Mucosa of descending colon (tissue), 3 donors: ENCODE data around the gene TDRD12. TPM values are rescaled to one million over a fixed set of nuclear protein-coding genes. Genes with fewer than 3 reads are reported as not detected.
A peak's percentile ranks its signal among the peaks of the same experiment; 100 is the strongest.

Experiments used
- ATAC-seq: fragments of 200-7000 bp; cut with Tn5 transposase; one replicate; pipeline ENCODE4 v1.9.1; 2020; ENCODE audit warnings: mild to moderate bottlenecking, moderate library complexity
- DNase-seq, 3 donors: peaks; one replicate each; pipeline ENCODE4 v3.0.0-alpha.2; 2020
- H3K36me3 ChIP-seq: fragments of 200-600 bp; one replicate; pipeline ENCODE4 v1.8.0; 2021; ENCODE audit warnings: low read depth, mild to moderate bottlenecking
- H3K4me1 ChIP-seq: fragments of 200-600 bp; one replicate; pipeline ENCODE4 v1.8.0; 2021; ENCODE audit warnings: low read depth, mild to moderate bottlenecking
- H3K4me3 ChIP-seq: fragments of 200-600 bp; one replicate; pipeline ENCODE4 v1.8.0; 2021; ENCODE audit warnings: mild to moderate bottlenecking
- H3K9me3 ChIP-seq: fragments of 200-600 bp; one replicate; pipeline ENCODE4 v1.8.0; 2021; ENCODE audit warnings: mild to moderate bottlenecking
- intact Hi-C, 2 donors: fragments of 100-400 bp; cut with DNase I in 1 of 2; cut with micrococcal nuclease in 1 of 2; formaldehyde crosslinking; loops; one replicate each; pipeline versions ENCODE4 v1.11.0 to v1.11.1; 2022; cut with DNase I, micrococcal nuclease
- total RNA-seq, 3 donors: library from RNA; stranded (reverse); fragmentation: NEBNext Ultra II Directional in 2 of 3; extraction: Animal tissue kit (Norgen Biotek cat#: 25700) in 2 of 3; gene quantifications; one replicate each; pipeline versions ENCODE4 v1.2.1 to v1.2.4, GENCODE V29; 2021 to 2023
- TF ChIP-seq, protein P1 (sequence below): fragments of 200-600 bp; IDR thresholded peaks from one replicate; pipeline ENCODE4 v1.8.0; 2022; ENCODE audit warnings: antibody characterized with exemption, mild to moderate bottlenecking
- donor health status: DM: no; HTN: no; CAD: no; lungs with moderate emphysema.
- donor health status: DM: no; HTN: no; CAD: no.
- donor health status: DM: no; HTN: yes; CAD: no.

Gene TDRD12
- total RNA-seq, 3 donors from 2014 or later = 0.31 to 0.47 TPM; not detected in 1

DNA sequence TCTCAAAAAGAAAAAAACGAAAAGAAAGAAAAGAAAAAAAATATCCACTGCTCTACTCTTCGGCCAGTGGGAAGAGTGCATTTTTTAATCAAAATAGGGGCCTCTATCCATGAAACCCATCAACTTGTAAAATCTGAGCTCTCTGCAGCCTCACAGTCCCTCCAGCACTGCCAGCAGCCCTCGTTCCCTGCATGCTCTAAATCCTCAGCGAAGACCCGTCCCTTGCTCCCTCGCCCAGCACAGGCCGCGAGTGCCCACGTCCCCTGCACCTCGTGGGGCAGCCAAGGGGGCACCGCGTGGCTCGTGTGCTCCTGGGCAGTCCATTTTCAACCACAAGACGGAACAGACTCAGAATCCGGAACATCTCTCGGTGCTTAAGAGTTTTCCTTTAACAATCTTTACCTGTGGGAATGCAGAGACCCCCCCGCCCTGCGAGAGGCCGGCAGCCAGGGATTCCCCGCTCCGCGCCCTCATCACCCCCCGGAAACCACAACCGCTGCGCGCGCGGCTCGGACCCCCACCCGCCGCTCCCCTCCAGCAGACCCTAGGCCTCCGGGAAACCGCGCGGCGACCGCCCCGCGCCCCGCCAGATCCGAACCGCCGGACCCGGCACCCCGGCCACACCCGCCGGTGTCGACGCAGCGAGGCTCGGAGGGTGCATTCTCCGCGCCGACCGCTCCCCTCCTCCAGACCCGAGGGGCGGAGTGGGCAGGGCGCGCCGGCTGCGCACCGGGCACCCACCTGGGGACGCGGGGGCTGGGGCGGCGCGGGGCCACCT lies 45.2 kb upstream of the TDRD12 start:
- H3K4me1 ChIP-seq = peaks cover 32% of the 10 kb centered on the region
- intact Hi-C loops = no loop called here
- ATAC-seq (no peak), DNase-seq (peak in 1 of 3 donors; percentile 53)
- H3K4me3 ChIP-seq = peak overlapping the region; percentile 93
- TF ChIP-seq, protein P1, sequence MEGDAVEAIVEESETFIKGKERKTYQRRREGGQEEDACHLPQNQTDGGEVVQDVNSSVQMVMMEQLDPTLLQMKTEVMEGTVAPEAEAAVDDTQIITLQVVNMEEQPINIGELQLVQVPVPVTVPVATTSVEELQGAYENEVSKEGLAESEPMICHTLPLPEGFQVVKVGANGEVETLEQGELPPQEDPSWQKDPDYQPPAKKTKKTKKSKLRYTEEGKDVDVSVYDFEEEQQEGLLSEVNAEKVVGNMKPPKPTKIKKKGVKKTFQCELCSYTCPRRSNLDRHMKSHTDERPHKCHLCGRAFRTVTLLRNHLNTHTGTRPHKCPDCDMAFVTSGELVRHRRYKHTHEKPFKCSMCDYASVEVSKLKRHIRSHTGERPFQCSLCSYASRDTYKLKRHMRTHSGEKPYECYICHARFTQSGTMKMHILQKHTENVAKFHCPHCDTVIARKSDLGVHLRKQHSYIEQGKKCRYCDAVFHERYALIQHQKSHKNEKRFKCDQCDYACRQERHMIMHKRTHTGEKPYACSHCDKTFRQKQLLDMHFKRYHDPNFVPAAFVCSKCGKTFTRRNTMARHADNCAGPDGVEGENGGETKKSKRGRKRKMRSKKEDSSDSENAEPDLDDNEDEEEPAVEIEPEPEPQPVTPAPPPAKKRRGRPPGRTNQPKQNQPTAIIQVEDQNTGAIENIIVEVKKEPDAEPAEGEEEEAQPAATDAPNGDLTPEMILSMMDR = no peak
- H3K9me3 ChIP-seq = no peaks in the 10 kb centered on the region
- H3K36me3 ChIP-seq = no peaks in the 10 kb centered on the region

DNA sequence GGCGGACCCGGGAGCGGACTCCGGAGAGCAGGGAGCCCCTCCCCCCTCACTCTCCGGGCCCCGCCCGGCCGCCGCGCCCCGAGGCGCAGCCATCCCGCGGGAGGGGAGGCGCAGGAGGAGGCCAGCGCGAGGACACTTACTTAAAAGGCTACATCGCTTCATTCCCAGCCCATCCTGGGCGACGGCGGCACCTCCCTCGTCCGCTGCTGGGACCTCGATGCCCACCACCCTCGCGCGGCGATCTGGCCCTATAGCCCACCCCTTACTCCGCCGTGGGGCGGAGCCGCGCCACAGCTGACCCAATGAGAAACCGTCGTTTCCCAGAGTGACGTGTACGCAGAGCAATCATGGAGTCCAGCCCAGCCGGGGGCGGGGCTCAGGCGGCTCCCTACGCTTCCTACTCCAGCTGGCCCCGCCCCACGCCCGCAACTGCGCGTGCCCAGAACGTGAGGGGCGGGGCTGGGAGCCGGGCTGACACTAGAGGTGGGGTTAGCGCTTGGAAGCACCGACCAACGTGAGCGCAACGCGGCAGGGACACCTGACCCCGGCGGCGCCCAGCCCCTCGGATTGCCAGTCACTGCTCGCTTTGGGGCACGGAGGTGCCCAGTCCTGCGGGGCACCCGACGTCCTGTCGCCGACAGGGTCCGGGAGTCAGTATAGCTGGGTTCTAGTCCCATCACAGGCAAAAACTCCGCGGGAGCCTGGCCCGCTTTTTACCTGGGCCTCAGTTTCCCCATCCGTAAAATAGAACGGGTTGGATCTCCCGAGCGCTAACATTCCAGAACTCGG lies 44.4 kb upstream of the TDRD12 start, which contains the start of gene ANKRD27:
ANKRD27 (minus strand) TSS at position 250 of the 789 bp plus-strand sequence. CDS start 16,165 bp downstream, outside the sequence.
- H3K9me3 ChIP-seq = no peaks in the 10 kb centered on the region
- peak within 1 kb of the TSS; percentile 93 for H3K4me3 ChIP-seq
- intact Hi-C loops = no loop called here
- TF ChIP-seq, protein P1 = no peak
- ATAC-seq (peak; percentile 94), DNase-seq (peak; percentile 99)
- peaks cover 24% of the 10 kb centered on the region for H3K4me1 ChIP-seq
- no peaks in the 10 kb centered on the region for H3K36me3 ChIP-seq

DNA sequence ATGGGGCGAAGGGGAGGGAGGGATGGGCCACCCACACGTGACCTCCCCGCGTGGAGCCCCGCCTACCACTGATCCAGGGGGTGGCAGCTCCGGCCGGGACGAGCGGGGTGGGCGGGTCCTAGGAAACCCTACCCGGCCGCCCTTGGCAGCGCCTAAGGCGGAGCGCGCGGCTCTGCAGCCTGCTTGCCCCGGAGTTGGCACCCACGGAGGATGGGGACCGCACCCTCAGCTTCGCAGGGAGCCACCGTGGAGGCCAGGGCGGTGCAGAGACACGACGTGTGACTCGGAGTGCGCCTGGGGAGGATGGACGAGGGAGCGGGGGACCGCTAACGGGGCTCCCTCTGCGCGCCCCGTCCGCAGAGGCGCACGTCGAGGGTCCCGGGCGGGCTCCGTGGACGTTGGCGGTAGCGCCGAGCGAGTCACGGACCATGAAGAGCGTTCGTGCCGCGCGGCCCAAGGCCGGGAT lies 43.8 kb upstream of the TDRD12 start, which contains the start of gene RGS9BP:
RGS9BP (plus strand) TSS at position 129 of the 466 bp plus-strand sequence. CDS start 416 bp downstream, outside the sequence.
- intact Hi-C loops = no loop called here
- Histone ChIP-seq H3K9me3 (no peaks in the 10 kb centered on the region), H3K36me3 (no peaks in the 10 kb centered on the region), H3K4me1 (peaks cover 20% of the 10 kb centered on the region), H3K4me3 (peak within 1 kb of the TSS; percentile 93)
- DNase-seq = peak; percentile 80 to 89 (median 88)
- TF ChIP-seq, protein P1 = no peak
- peak; percentile 69 for ATAC-seq

DNA sequence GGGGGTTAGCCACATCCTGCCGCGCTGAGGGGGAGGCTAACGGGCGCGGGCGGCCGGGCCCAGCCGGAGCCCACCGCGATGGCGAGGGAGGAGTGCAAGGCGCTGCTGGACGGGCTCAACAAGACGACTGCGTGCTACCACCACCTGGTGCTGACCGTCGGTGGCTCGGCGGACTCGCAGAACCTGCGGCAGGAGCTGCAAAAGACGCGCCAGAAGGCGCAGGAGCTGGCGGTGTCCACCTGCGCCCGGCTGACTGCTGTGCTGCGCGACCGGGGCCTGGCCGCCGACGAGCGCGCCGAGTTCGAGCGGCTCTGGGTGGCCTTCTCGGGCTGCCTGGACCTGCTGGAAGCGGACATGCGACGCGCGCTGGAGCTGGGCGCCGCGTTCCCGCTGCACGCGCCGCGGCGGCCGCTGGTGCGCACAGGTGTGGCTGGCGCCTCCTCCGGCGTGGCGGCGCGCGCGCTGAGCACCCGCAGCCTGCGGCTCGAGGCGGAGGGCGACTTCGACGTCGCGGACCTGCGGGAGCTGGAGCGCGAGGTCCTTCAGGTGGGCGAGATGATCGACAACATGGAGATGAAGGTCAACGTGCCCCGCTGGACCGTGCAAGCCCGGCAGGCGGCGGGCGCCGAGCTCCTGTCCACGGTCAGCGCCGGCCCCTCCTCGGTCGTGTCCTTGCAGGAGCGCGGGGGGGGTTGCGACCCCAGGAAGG lies 43.2 kb upstream of the TDRD12 start:
- intact Hi-C loops = no loop called here
- TF ChIP-seq, protein P1 = no peak
- DNase-seq = peak in 2 of 3 donors; percentile 65 to 69
- no peaks in the 10 kb centered on the region for H3K9me3 ChIP-seq
- no peak overlapping the region for H3K4me3 ChIP-seq
- peak; percentile 39 for ATAC-seq
- peaks cover 20% of the 10 kb centered on the region for H3K4me1 ChIP-seq
- H3K36me3 ChIP-seq = no peaks in the 10 kb centered on the region

DNA sequence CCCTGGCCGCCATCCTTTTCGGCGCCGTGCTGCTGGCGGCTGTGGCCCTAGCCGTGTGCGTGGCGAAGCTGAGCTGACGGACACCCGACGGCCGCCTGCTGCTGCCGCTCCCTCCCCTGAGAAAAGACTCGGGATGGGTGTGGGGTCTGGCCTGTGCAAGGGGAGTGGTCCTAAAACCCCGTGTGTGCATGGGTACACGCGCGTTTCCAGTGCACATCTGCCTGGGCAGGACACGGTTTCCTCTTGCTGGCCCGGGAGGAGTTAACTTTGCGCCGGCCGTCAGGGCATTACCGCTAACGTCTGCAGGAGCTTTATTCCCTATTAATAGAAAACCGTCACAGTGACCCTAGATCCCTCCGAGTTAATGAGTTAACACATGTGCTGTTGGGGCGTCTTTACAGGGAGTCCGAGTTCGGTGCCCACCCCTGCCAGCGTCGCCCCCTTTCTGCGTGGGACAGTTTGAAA lies 42.6 kb upstream of the TDRD12 start:
- H3K4me1 ChIP-seq = peaks cover 20% of the 10 kb centered on the region
- intact Hi-C loops = no loop called here
- H3K4me3 ChIP-seq = no peak overlapping the region
- no peaks in the 10 kb centered on the region for H3K9me3 ChIP-seq
- DNase-seq (no peak), ATAC-seq (no peak)
- TF ChIP-seq, protein P1 = no peak
- no peaks in the 10 kb centered on the region for H3K36me3 ChIP-seq
